HCT116 (cell line): ENCODE measurements around the gene TDRD3. TPM values are rescaled to one million over a fixed set of nuclear protein-coding genes. Genes with fewer than 3 reads are reported as not detected.
A peak's percentile ranks its signal among the peaks of the same experiment; 100 is the strongest.

Experiments
- ATAC-seq: fragments of 200-7000 bp; cut with Tn5 transposase; 2 replicates; pipeline ENCODE4 v1.9.1; 2020; ENCODE audit warnings: mild to moderate bottlenecking, moderate library complexity
- BruUV-seq: library from RNA; stranded (reverse); fragments of 400-500 nt; replicated peaks from 2 replicates; lab custom pipeline; 2021; lab: Mats Ljungman, UMichigan
- CTCF ChIA-PET: fragments of 300-600 bp; sonication (Branson Sonifier 250); formaldehyde crosslinking; loops from one replicate; lab custom pipeline; 2021; ENCODE audit warnings: antibody characterized with exemption; lab: Charles Lee
- POLR2A ChIA-PET: fragments of 300-600, 350-600 bp; sonication (Branson Sonifier 250); formaldehyde crosslinking; loops from one replicate; lab custom pipeline; 2021; ENCODE audit warnings: antibody characterized with exemption; lab: Charles Lee
- RAD21 ChIA-PET, 2 experiments: fragments of 300-600 bp; sonication (Branson Sonifier 250); formaldehyde crosslinking; loops; one replicate each; lab custom pipeline; 2023; ENCODE audit warnings: low total read pairs in 2 of 2; ENCODE audit not compliant: uncharacterized antibody in 2 of 2, unreplicated experiment in 2 of 2, low non-redundant PET in 1 of 2; lab: Charles Lee
- DNase-seq: peaks from one replicate; pipeline ENCODE4 v3.0.0-alpha.2; 2010; ENCODE audit warnings: low read depth, low spot score
- H2AFZ ChIP-seq: fragments of 200-600 bp; shearing (Covaris generic), sonication (generic); 2 replicates; pipeline ENCODE4 v1.6.1; 2017; ENCODE audit warnings: low read depth, mixed run types, mixed read lengths, antibody characterized with exemption, low read length; ENCODE audit not compliant: poor library complexity, severe bottlenecking
- H3K27ac ChIP-seq: 2 replicates; pipeline ENCODE4 v1.5.1; 2012; ENCODE audit warnings: low read depth, low read length
- H3K27me3 ChIP-seq: fragments of 200-600 bp; sonication (generic); 2 replicates; pipeline ENCODE4 v1.6.1; 2016; ENCODE audit warnings: mixed run types, low read length, mixed read lengths; ENCODE audit not compliant: insufficient read depth
- H3K36me3 ChIP-seq, 2 experiments: fragments of 200-500 bp in 1 of 2; fragments of 200-600 bp in 1 of 2; sonication (Bioruptor generic) in 1 of 2; sonication (generic) in 1 of 2; 2 replicates each; pipeline versions ENCODE4 v1.5.1 to v1.6.1; 2014 to 2016; ENCODE audit warnings: low read length in 2 of 2, inconsistent platforms in 1 of 2, mixed read lengths in 1 of 2, mixed run types in 1 of 2; ENCODE audit not compliant: insufficient read depth in 2 of 2, control insufficient read depth in 1 of 2
- H3K4me1 ChIP-seq, 2 experiments: fragments of 200-600 bp in 1 of 2; sonication (generic) in 1 of 2; 2 replicates each; pipeline versions ENCODE4 v1.5.1 to v1.6.1; 2012 to 2017; ENCODE audit warnings: low read length in 2 of 2, inconsistent platforms in 1 of 2, mild to moderate bottlenecking in 1 of 2, mixed read lengths in 1 of 2, mixed run types in 1 of 2, moderate library complexity in 1 of 2; ENCODE audit not compliant: insufficient read depth in 2 of 2, control insufficient read depth in 1 of 2
- H3K4me2 ChIP-seq: fragments of 200-600 bp; sonication (generic); 2 replicates; pipeline ENCODE4 v1.6.1; 2017; ENCODE audit warnings: mixed run types, low read length, mixed read lengths
- H3K4me3 ChIP-seq, 2 experiments: fragments of 200-600 bp in 1 of 2; sonication (generic) in 1 of 2; replicated peaks in 1 of 2; 2 replicates each; pipeline ENCODE4 v1.5.1; 2011 to 2016; ENCODE audit warnings: low read length in 2 of 2, control low read depth in 1 of 2, low read depth in 1 of 2, mild to moderate bottlenecking in 1 of 2, mixed read lengths in 1 of 2, mixed run types in 1 of 2
- H3K79me2 ChIP-seq: fragments of 200-600 bp; sonication (generic); 2 replicates; pipeline ENCODE4 v1.6.1; 2017; ENCODE audit warnings: mild to moderate bottlenecking, mixed run types, low read length, moderate library complexity, mixed read lengths; ENCODE audit not compliant: insufficient read depth
- H3K9ac ChIP-seq: fragments of 200-600 bp; sonication (generic); 2 replicates; pipeline ENCODE4 v1.6.1; 2016; ENCODE audit warnings: low read length, mixed read lengths
- H3K9me2 ChIP-seq: fragments of 200-600 bp; sonication (generic), shearing (Covaris generic); 2 replicates; pipeline ENCODE4 v1.6.1; 2017; ENCODE audit warnings: mixed run types, mild to moderate bottlenecking, moderate library complexity; ENCODE audit not compliant: insufficient read depth
- H3K9me3 ChIP-seq, 2 experiments: fragments of 200-500 bp in 1 of 2; fragments of 200-600 bp in 1 of 2; sonication (Bioruptor generic) in 1 of 2; sonication (generic) in 1 of 2; 2 replicates each; pipeline ENCODE4 v1.6.1; 2014 to 2017; ENCODE audit warnings: low read length in 2 of 2, mixed read lengths in 2 of 2, inconsistent platforms in 1 of 2, low read depth in 1 of 2, mild to moderate bottlenecking in 1 of 2, mixed run types in 1 of 2, moderate library complexity in 1 of 2; ENCODE audit not compliant: control insufficient read depth in 1 of 2, insufficient read depth in 1 of 2
- H4K20me1 ChIP-seq: fragments of 200-600 bp; sonication (generic), shearing (Covaris generic); 2 replicates; pipeline ENCODE4 v1.6.1; 2017; ENCODE audit warnings: mixed run types, mild to moderate bottlenecking, moderate library complexity; ENCODE audit not compliant: insufficient read depth
- CBX3 ChIP-seq: IDR thresholded peaks from 2 replicates; pipeline ENCODE4 v1.6.1; 2012; ENCODE audit warnings: low read depth
- EGR1 ChIP-seq: IDR thresholded peaks from 2 replicates; pipeline ENCODE4 v1.6.1; 2012; ENCODE audit warnings: low read depth
- ELF1 ChIP-seq: IDR thresholded peaks from 2 replicates; pipeline ENCODE4 v1.6.1; 2012; ENCODE audit warnings: low read depth, borderline replicate concordance
- EZH2 ChIP-seq: fragments of 200-600 bp; sonication (generic); IDR thresholded peaks from 2 replicates; pipeline ENCODE4 v1.6.1; 2017; ENCODE audit warnings: antibody characterized with exemption, mixed run types
- EZH2phosphoT487 ChIP-seq: fragments of 200-600 bp; IDR thresholded peaks from 2 replicates; pipeline ENCODE4 v1.6.1; 2018; ENCODE audit warnings: antibody characterized with exemption, borderline replicate concordance
- FOSL1 ChIP-seq: IDR thresholded peaks from 2 replicates; pipeline ENCODE4 v1.6.1; 2012; ENCODE audit warnings: low read depth
- JUND ChIP-seq: IDR thresholded peaks from 2 replicates; pipeline ENCODE4 v1.6.1; 2012
- POLR2A ChIP-seq: IDR thresholded peaks from 2 replicates; pipeline ENCODE4 v1.7.0; 2011; ENCODE audit warnings: borderline replicate concordance; ENCODE audit not compliant: insufficient read depth, insufficient read length; ENCODE audit errors: extremely low read depth
- POLR2AphosphoS5 ChIP-seq: IDR thresholded peaks from 2 replicates; pipeline ENCODE4 v1.6.1; 2011; ENCODE audit warnings: mild to moderate bottlenecking, low read depth, low read length, moderate library complexity
- RAD21 ChIP-seq: IDR thresholded peaks from 2 replicates; pipeline ENCODE4 v1.6.1; 2012; ENCODE audit warnings: low read depth, mild to moderate bottlenecking
- SP1 ChIP-seq: IDR thresholded peaks from 2 replicates; pipeline ENCODE4 v1.6.1; 2012; ENCODE audit warnings: low read depth
- YY1 ChIP-seq: IDR thresholded peaks from 2 replicates; pipeline ENCODE4 v1.6.1; 2011; ENCODE audit warnings: low read length, low read depth, moderate library complexity, mild to moderate bottlenecking; ENCODE audit not compliant: insufficient replicate concordance; ENCODE audit errors: extremely low read depth
- ZFX ChIP-seq: fragments of 450-650 bp; IDR thresholded peaks from 2 replicates; pipeline ENCODE4 v1.6.1; 2017
- intact Hi-C: fragments of 100-400 bp; cut with micrococcal nuclease; formaldehyde crosslinking; loops from 2 replicates; pipeline ENCODE4 v1.10.0; 2022
- total RNA-seq: library from RNA; stranded (reverse); gene quantifications from one replicate; pipeline ENCODE4 v1.2.1, GENCODE V29; 2021; ENCODE audit not compliant: unreplicated experiment
- TF ChIP-seq, protein P1 (sequence below): IDR thresholded peaks from 2 replicates; pipeline ENCODE4 v1.6.1; 2012
- TF ChIP-seq, protein P2 (sequence below): IDR thresholded peaks from 2 replicates; pipeline ENCODE4 v1.6.1; 2012
- TF ChIP-seq, protein P3 (sequence below): IDR thresholded peaks from 2 replicates; pipeline ENCODE4 v1.6.1; 2011; ENCODE audit warnings: mild to moderate bottlenecking, low read length, moderate library complexity; ENCODE audit not compliant: insufficient replicate concordance; ENCODE audit errors: extremely low read depth
- TF ChIP-seq, protein P4 (sequence below), 3 experiments: fragments of 200-600 bp in 1 of 3; sonication (generic) in 1 of 3; IDR thresholded peaks in 2 of 3; conservative IDR thresholded peaks in 1 of 3; 2 replicates each; pipeline ENCODE4 v1.5.1; 2012 to 2017; ENCODE audit warnings: low read depth in 2 of 3, low read length in 2 of 3, antibody characterized with exemption in 1 of 3, borderline replicate concordance in 1 of 3, control low read depth in 1 of 3, mild to moderate bottlenecking in 1 of 3, mixed read lengths in 1 of 3, mixed run types in 1 of 3, moderate library complexity in 1 of 3; ENCODE audit not compliant: insufficient read depth in 1 of 3
- TF ChIP-seq, protein P5 (sequence below): IDR thresholded peaks from 2 replicates; pipeline ENCODE4 v1.6.1; 2012; ENCODE audit warnings: low read depth

The TDRD3 gene
- total RNA-seq, 1 experiment from 2014 or later, result 16.9 TPM

DNA sequence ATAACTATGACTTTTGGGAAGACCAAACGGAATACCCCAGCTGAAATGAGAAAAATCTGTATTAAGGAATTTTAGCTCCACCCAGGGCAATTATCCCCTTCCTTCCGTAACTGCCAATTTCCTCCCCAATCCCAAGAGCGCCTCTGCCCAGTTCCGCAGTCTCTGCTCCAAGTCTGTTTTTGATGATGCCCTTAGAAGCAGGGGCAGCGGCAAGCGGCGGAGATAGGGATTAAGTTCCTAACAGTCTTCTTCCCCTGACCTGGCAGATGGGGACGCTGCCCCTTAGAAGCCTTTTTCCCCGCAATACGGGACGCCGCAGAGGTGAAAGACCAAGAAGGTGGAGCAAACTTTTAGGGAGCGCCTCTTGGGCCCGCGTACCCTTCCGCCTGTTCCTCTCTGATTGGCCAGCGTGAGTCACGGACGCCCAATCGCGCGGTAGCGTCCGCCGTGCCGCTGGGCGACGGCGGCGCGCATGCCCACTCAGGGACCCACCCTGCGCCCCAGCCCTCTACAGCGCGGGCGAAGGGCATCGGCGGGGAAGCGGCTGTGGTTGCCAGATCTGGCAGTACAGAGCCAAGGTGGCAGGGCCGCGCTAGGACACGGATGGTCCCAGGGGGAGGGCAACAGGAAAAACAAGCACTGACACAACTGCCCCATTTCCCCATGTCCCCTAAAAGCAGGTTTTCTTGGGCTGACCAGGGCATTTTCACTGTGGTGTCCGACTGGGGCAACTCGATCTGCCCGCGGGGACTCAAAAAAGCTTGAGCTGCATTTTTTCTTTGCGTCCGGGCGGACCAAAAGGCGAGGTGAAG is 843 bp upstream of the TDRD3 start:
- BruUV-seq, result no TSS peak
- Histone ChIP-seq H3K9me3 (no peaks in the 10 kb centered on the region), H3K9ac (peak overlapping the region; percentile 86), H3K4me2 (peak overlapping the region; percentile 97), H3K4me3 (peak overlapping the region; percentile 82 to 84), H3K9me2 (no peaks in the 10 kb centered on the region), H3K27ac (peak overlapping the region; percentile 83), H3K79me2 (peaks cover 33% of the 10 kb centered on the region), H3K27me3 (no peaks in the 10 kb centered on the region), H3K36me3 (no peaks in the 10 kb centered on the region), H4K20me1 (no peaks in the 10 kb centered on the region), H2AFZ (peak overlapping the region; percentile 82), H3K4me1 (peaks cover 7 to 25% of the 10 kb centered on the region in 2 experiments)
- POLR2A ChIA-PET, result interaction anchor here (1.0 to 1.2 kb wide), 2 partner anchors 9 to 15 kb away, joined by 3 to 4 read pairs; no protein-coding TSS in a partner anchor
- RAD21 ChIA-PET, result interaction anchor here in 1 of 2 experiments (1.0 kb wide), 1 partner anchor 35 kb away, joined by 4 read pairs; no protein-coding TSS in a partner anchor
- DNase-seq (peak; percentile 86), ATAC-seq (peak; percentile 90)
- intact Hi-C loops, result loop anchor here (2.0 kb wide), 1 partner anchor 233 kb away; the partner anchor contains the start of gene DIAPH3
- CTCF ChIA-PET, result interaction anchor here (1.8 kb wide), 1 partner anchor 35 kb away, joined by 9 read pairs; no protein-coding TSS in a partner anchor
- TF ChIP-seq, protein P1, sequence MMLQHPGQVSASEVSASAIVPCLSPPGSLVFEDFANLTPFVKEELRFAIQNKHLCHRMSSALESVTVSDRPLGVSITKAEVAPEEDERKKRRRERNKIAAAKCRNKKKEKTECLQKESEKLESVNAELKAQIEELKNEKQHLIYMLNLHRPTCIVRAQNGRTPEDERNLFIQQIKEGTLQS, result no peak
- TF ChIP-seq EZH2phosphoT487 (no peak), FOSL1 (no peak), YY1 (no peak), ZFX (no peak), RAD21 (no peak), CBX3 (no peak), EZH2 (no peak), POLR2A (peak; percentile 48), JUND (no peak; the same call in 1 of the 2 replicates), ELF1 (peak; percentile 42; the same call in 1 of the 2 replicates), EGR1 (no peak), SP1 (0 out of 2 replicates have a peak, but pooled peaks have one; percentile 22), POLR2AphosphoS5 (peak; percentile 74)
- TF ChIP-seq, protein P2, sequence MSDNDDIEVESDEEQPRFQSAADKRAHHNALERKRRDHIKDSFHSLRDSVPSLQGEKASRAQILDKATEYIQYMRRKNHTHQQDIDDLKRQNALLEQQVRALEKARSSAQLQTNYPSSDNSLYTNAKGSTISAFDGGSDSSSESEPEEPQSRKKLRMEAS, result peak; percentile 50; the same call in 1 of the 2 replicates
- TF ChIP-seq, protein P3, sequence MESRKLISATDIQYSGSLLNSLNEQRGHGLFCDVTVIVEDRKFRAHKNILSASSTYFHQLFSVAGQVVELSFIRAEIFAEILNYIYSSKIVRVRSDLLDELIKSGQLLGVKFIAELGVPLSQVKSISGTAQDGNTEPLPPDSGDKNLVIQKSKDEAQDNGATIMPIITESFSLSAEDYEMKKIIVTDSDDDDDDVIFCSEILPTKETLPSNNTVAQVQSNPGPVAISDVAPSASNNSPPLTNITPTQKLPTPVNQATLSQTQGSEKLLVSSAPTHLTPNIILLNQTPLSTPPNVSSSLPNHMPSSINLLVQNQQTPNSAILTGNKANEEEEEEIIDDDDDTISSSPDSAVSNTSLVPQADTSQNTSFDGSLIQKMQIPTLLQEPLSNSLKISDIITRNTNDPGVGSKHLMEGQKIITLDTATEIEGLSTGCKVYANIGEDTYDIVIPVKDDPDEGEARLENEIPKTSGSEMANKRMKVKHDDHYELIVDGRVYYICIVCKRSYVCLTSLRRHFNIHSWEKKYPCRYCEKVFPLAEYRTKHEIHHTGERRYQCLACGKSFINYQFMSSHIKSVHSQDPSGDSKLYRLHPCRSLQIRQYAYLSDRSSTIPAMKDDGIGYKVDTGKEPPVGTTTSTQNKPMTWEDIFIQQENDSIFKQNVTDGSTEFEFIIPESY, result no peak
- TF ChIP-seq, protein P4, sequence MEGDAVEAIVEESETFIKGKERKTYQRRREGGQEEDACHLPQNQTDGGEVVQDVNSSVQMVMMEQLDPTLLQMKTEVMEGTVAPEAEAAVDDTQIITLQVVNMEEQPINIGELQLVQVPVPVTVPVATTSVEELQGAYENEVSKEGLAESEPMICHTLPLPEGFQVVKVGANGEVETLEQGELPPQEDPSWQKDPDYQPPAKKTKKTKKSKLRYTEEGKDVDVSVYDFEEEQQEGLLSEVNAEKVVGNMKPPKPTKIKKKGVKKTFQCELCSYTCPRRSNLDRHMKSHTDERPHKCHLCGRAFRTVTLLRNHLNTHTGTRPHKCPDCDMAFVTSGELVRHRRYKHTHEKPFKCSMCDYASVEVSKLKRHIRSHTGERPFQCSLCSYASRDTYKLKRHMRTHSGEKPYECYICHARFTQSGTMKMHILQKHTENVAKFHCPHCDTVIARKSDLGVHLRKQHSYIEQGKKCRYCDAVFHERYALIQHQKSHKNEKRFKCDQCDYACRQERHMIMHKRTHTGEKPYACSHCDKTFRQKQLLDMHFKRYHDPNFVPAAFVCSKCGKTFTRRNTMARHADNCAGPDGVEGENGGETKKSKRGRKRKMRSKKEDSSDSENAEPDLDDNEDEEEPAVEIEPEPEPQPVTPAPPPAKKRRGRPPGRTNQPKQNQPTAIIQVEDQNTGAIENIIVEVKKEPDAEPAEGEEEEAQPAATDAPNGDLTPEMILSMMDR (IDR thresholded peaks at IDR 0.05 in 2 of 3, conservative IDR thresholded peaks at IDR 0.05 in 1 of 3; ENCODE audit: borderline replicate concordance in 1 of 3, insufficient read depth in 1 of 3, low read depth in 2 of 3, low read length in 2 of 3), result no peak
- TF ChIP-seq, protein P5, sequence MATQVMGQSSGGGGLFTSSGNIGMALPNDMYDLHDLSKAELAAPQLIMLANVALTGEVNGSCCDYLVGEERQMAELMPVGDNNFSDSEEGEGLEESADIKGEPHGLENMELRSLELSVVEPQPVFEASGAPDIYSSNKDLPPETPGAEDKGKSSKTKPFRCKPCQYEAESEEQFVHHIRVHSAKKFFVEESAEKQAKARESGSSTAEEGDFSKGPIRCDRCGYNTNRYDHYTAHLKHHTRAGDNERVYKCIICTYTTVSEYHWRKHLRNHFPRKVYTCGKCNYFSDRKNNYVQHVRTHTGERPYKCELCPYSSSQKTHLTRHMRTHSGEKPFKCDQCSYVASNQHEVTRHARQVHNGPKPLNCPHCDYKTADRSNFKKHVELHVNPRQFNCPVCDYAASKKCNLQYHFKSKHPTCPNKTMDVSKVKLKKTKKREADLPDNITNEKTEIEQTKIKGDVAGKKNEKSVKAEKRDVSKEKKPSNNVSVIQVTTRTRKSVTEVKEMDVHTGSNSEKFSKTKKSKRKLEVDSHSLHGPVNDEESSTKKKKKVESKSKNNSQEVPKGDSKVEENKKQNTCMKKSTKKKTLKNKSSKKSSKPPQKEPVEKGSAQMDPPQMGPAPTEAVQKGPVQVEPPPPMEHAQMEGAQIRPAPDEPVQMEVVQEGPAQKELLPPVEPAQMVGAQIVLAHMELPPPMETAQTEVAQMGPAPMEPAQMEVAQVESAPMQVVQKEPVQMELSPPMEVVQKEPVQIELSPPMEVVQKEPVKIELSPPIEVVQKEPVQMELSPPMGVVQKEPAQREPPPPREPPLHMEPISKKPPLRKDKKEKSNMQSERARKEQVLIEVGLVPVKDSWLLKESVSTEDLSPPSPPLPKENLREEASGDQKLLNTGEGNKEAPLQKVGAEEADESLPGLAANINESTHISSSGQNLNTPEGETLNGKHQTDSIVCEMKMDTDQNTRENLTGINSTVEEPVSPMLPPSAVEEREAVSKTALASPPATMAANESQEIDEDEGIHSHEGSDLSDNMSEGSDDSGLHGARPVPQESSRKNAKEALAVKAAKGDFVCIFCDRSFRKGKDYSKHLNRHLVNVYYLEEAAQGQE, result no peak
